A172 (cell line): Measurements from ENCODE around the gene S100Z. TPM values are rescaled to one million over a fixed set of nuclear protein-coding genes. Genes with fewer than 3 reads are reported as not detected.
"Not testable (repeated sequence)": the region's sequence is repeated elsewhere in the genome, so short reads cannot be mapped to it uniquely, and the experiment has no call there.

ENCODE experiments used
- DNase-seq: peaks from one replicate; pipeline ENCODE4 v3.0.0-alpha.2; 2015; ENCODE audit warnings: low spot score
- total RNA-seq: library from RNA; depleted of rRNA; stranded (reverse); fragments of >200 nt; shearing (Covaris generic); gene quantifications from 2 replicates; pipeline ENCODE4 v1.2.3, GENCODE V29; 2014

S100Z gene
- total RNA-seq, 1 experiment from 2014 or later = 0.47 TPM

GRCh38 chr5:76874088-76874581, 24.3 kb downstream of the S100Z start:
- peak; percentile 44 for DNase-seq

GRCh38 chr5:76888733-76889300, 39.0 kb downstream of the S100Z start:
- no peak for DNase-seq

GRCh38 chr5:76893294-76893693, 43.5 kb downstream of the S100Z start:
- DNase-seq = no peak

- no peak for DNase-seq
Measured at GRCh38 chr5:76896196-76896595, 46.4 kb downstream of the S100Z start.

GRCh38 chr5:76901522-76901921, 51.7 kb downstream of the S100Z start:
- no peak for DNase-seq

- no peak for DNase-seq
Measured at GRCh38 chr5:76908166-76908565, 58.4 kb downstream of the S100Z start.

GRCh38 chr5:76910344-76910933, 60.6 kb downstream of the S100Z start:
- not testable (repeated sequence) for DNase-seq

GRCh38 chr5:76914671-76915070, 64.9 kb downstream of the S100Z start:
- DNase-seq = not testable (repeated sequence)

- no peak for DNase-seq
Measured at GRCh38 chr5:76918539-76918938, 68.7 kb downstream of the S100Z start.

GRCh38 chr5:76920491-76920890, 70.7 kb downstream of the S100Z start:
- no peak for DNase-seq

GRCh38 chr5:76926329-76927105, 76.7 kb downstream of the S100Z start:
- peak; percentile 12 for DNase-seq

GRCh38 chr5:76927961-76928360, 78.1 kb downstream of the S100Z start:
- no peak for DNase-seq

GRCh38 chr5:76930083-76930482, 80.3 kb downstream of the S100Z start:
- DNase-seq = no peak

GRCh38 chr5:76938177-76938576, 88.4 kb downstream of the S100Z start:
- no peak for DNase-seq

GRCh38 chr5:76941000-76941399, 91.2 kb downstream of the S100Z start:
- no peak for DNase-seq

GRCh38 chr5:76941442-76941841, 91.6 kb downstream of the S100Z start:
- DNase-seq = no peak

GRCh38 chr5:76942581-76942980, 92.8 kb downstream of the S100Z start:
- peak; percentile 67 for DNase-seq

- DNase-seq = no peak
Measured at GRCh38 chr5:76943006-76943405, 93.2 kb downstream of the S100Z start.

- DNase-seq = no peak
Measured at GRCh38 chr5:76944638-76945037, 94.8 kb downstream of the S100Z start.

- not testable (repeated sequence) for DNase-seq
Measured at GRCh38 chr5:76945238-76945637, 95.4 kb downstream of the S100Z start.

- DNase-seq = no peak
Measured at GRCh38 chr5:76946090-76946489, 96.3 kb downstream of the S100Z start.

- DNase-seq = no peak
Measured at GRCh38 chr5:76947082-76947503, 97.3 kb downstream of the S100Z start.
